Measurements from ENCODE around the gene TRIM38. TPM values are rescaled to one million over a fixed set of nuclear protein-coding genes. Genes with fewer than 3 reads are reported as not detected.

TRIM38 gene
- total and polyA plus RNA-seq, 2 of the 13 experiments (the other 11 are each of a cell fraction or from before 2014, with no cell fraction given) = 2.5 to 3.1 TPM

GRCh38 chr6:26025894-26026832, 63.6 kb downstream of the TRIM38 start (continued):
- TF ChIP-seq ZNF30 (CRISPR knock-in tag; IDR thresholded peaks at IDR 0.05) = no peak
- TF ChIP-seq ZBTB43 (CRISPR knock-in tag; conservative IDR thresholded peaks at IDR 0.05) = no peak
- no peak for TF ChIP-seq RBAK (CRISPR knock-in tag; IDR thresholded peaks at IDR 0.05)
- TF ChIP-seq IRX3 (CRISPR knock-in tag; IDR thresholded peaks at IDR 0.05; ENCODE audit: borderline replicate concordance, low read depth) = no peak
- no peak for TF ChIP-seq ZNF646 (CRISPR knock-in tag; IDR thresholded peaks at IDR 0.05)
- no peak for TF ChIP-seq ZSCAN29 (CRISPR knock-in tag; conservative IDR thresholded peaks at IDR 0.05)
- TF ChIP-seq U2AF1 (optimal IDR thresholded peaks at IDR 0.05; ENCODE audit: low read depth, low read length) = no peak
- TF ChIP-seq CHCHD3 (CRISPR knock-in tag; IDR thresholded peaks at IDR 0.05) = no peak
- 0 out of 2 replicates have a peak, but pooled peaks have one; percentile 67 for TF ChIP-seq DNMT3B (CRISPR knock-in tag; conservative IDR thresholded peaks at IDR 0.05)
- no peak for TF ChIP-seq ZNF292 (CRISPR knock-in tag; IDR thresholded peaks at IDR 0.05; ENCODE audit: borderline replicate concordance, low read depth)
- no peak for TF ChIP-seq KLF9 (CRISPR knock-in tag; IDR thresholded peaks at IDR 0.05; ENCODE audit: low read depth)
- TF ChIP-seq MATR3 (CRISPR knock-in tag; IDR thresholded peaks at IDR 0.05) = no peak
- TF ChIP-seq MBD4 (IDR thresholded peaks at IDR 0.05; ENCODE audit: borderline replicate concordance, low read length) = no peak
- TF ChIP-seq TEF (CRISPR knock-in tag; IDR thresholded peaks at IDR 0.05) = peak; percentile 61; the same call in 1 of the 2 replicates
- TF ChIP-seq HOXA3 (CRISPR knock-in tag; IDR thresholded peaks at IDR 0.05) = peak; percentile 93
- no peak for TF ChIP-seq SATB2 (CRISPR knock-in tag; IDR thresholded peaks at IDR 0.05)
- TF ChIP-seq LCORL (IDR thresholded peaks at IDR 0.05) = no peak
- TF ChIP-seq LCORL (CRISPR knock-in tag; IDR thresholded peaks at IDR 0.05) = no peak
- TF ChIP-seq ZMYM4 (CRISPR knock-in tag; IDR thresholded peaks at IDR 0.05) = peak; percentile 75
- 0 out of 2 replicates have a peak, but pooled peaks have one; percentile 49 for TF ChIP-seq ZNF780A (CRISPR knock-in tag; IDR thresholded peaks at IDR 0.05)
